SU-DHL-6 (cell line): ENCODE measurements around the gene ZNF280A.

Experiments
- EZH2phosphoT487 ChIP-seq: fragments of 200-600 bp; sonication (generic), shearing (Covaris generic); conservative IDR thresholded peaks from 2 replicates; pipeline ENCODE4 v1.6.1; 2018; ENCODE audit warnings: mild to moderate bottlenecking, antibody characterized with exemption, low read length, moderate library complexity, mixed read lengths
- TF ChIP-seq, protein P1 (sequence below): fragments of 200-600 bp; sonication (generic); IDR thresholded peaks from one replicate; pipeline ENCODE4 v1.5.1; 2017; ENCODE audit warnings: antibody characterized with exemption, mild to moderate bottlenecking, low read length, moderate library complexity; ENCODE audit not compliant: insufficient read depth, poor library complexity, severe bottlenecking

DNA sequence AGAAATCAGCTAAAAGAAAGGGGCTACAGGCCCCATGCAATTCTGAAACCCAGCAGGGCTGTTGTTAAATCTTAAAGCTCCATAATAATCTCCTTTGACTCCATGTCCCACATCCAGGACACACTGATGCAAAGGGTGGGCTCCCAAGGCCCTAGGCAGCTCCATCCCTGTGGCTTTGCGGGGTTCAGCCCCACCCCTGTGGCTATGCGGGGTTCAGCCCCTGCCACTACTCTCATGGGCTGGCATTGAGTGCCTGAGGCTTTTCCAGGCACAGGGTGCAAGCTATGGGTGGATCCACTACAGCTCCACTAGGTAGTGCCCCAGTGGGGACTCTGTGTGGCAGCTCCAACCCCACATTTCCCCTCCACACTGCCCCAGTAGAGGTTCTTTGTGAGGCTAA, 8.7 kb upstream of the ZNF280A start:
- TF ChIP-seq, protein P1, sequence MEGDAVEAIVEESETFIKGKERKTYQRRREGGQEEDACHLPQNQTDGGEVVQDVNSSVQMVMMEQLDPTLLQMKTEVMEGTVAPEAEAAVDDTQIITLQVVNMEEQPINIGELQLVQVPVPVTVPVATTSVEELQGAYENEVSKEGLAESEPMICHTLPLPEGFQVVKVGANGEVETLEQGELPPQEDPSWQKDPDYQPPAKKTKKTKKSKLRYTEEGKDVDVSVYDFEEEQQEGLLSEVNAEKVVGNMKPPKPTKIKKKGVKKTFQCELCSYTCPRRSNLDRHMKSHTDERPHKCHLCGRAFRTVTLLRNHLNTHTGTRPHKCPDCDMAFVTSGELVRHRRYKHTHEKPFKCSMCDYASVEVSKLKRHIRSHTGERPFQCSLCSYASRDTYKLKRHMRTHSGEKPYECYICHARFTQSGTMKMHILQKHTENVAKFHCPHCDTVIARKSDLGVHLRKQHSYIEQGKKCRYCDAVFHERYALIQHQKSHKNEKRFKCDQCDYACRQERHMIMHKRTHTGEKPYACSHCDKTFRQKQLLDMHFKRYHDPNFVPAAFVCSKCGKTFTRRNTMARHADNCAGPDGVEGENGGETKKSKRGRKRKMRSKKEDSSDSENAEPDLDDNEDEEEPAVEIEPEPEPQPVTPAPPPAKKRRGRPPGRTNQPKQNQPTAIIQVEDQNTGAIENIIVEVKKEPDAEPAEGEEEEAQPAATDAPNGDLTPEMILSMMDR = no peak
- no peak for TF ChIP-seq EZH2phosphoT487
